Activated naive CD4-positive, alpha-beta T cell treated with anti-CD3 and anti-CD28 coated beads, Interleukin-2, amount 50 U/mL, for 24 hours (primary cell): ENCODE results near the gene PLCL1.
"Not testable (repeated sequence)": the region's sequence is repeated elsewhere in the genome, so short reads cannot be mapped to it uniquely, and the experiment has no call there.

Experiments used
- H3K27ac Mint-ChIP-seq: one replicate; pipeline ENCODE4 v1.8.0; 2021; ENCODE audit warnings: mild to moderate bottlenecking, mixed read lengths
- H3K27me3 Mint-ChIP-seq: one replicate; pipeline ENCODE4 v1.8.0; 2021; ENCODE audit warnings: mixed read lengths
- H3K36me3 Mint-ChIP-seq: one replicate; pipeline ENCODE4 v1.8.0; 2021; ENCODE audit warnings: mixed read lengths
- H3K4me1 Mint-ChIP-seq: one replicate; pipeline ENCODE4 v1.8.0; 2021; ENCODE audit warnings: mixed read lengths
- H3K4me3 Mint-ChIP-seq: one replicate; pipeline ENCODE4 v1.8.0; 2021; ENCODE audit warnings: mild to moderate bottlenecking, mixed read lengths
- H3K9me3 Mint-ChIP-seq: one replicate; pipeline ENCODE4 v1.8.0; 2021; ENCODE audit warnings: mixed read lengths

PLCL1 gene

DNA sequence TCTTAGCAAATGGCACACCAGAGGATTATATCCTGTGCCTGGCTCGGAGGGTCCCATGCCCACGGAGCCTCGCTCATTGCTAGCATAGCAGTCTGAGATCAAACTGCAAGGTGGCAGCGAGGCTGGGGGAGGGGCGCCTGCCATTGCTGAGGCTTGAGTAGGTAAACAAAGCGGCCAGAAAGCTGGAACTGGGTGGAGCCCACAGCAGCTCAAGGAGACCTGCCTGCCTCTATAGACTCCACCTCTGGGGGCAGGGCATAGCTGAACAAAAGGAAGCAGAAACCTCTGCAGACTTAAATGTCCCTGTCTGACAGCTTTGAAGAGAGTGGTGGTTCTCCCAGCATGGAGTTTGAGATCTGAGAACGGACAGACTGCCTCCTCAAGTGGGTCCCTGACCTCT, 392.2 kb downstream of the PLCL1 start:
- H3K36me3 Mint-ChIP-seq, H3K4me1 Mint-ChIP-seq, H3K27ac Mint-ChIP-seq, H3K9me3 Mint-ChIP-seq, H3K4me3 Mint-ChIP-seq: not testable (repeated sequence)
- peaks cover 13% of the 10 kb centered on the region for H3K27me3 Mint-ChIP-seq
